Lower leg skin (tissue), 3 donors: ENCODE results near the gene DDX60.

Experiments used
- POLR2A ChIP-seq, 2 donors: fragments of 450-650 bp; IDR thresholded peaks; one replicate each; pipeline ENCODE4 v1.6.1; 2016 to 2017; ENCODE audit warnings: antibody characterized with exemption in 2 of 2, mild to moderate bottlenecking in 1 of 2, moderate library complexity in 1 of 2
- TF ChIP-seq, protein P1 (sequence below), 3 donors: fragments of 450-650 bp; IDR thresholded peaks; one replicate each; pipeline ENCODE4 v1.5.1; 2016; ENCODE audit warnings: antibody characterized with exemption in 3 of 3, mild to moderate bottlenecking in 3 of 3, moderate library complexity in 2 of 3

DNA sequence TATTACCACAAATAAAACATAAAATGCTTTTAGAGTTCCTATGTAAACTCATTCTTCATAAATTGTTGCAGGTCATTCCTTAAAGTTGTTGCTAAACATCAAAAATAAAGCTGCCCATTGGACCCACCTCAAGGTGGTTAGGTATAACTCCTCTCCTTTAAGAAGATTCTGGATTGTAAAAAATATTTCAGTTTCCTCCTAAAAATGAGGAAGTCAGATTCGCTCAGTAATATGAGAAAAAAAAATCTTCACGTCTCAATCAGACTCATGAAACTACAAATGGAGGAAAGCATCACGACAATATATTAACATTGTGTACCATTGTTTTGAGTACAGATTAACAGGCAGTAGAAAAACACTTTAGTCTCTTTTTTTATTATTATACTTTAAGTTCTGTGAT is 105.9 kb downstream of the DDX60 start:
- TF ChIP-seq, protein P1, sequence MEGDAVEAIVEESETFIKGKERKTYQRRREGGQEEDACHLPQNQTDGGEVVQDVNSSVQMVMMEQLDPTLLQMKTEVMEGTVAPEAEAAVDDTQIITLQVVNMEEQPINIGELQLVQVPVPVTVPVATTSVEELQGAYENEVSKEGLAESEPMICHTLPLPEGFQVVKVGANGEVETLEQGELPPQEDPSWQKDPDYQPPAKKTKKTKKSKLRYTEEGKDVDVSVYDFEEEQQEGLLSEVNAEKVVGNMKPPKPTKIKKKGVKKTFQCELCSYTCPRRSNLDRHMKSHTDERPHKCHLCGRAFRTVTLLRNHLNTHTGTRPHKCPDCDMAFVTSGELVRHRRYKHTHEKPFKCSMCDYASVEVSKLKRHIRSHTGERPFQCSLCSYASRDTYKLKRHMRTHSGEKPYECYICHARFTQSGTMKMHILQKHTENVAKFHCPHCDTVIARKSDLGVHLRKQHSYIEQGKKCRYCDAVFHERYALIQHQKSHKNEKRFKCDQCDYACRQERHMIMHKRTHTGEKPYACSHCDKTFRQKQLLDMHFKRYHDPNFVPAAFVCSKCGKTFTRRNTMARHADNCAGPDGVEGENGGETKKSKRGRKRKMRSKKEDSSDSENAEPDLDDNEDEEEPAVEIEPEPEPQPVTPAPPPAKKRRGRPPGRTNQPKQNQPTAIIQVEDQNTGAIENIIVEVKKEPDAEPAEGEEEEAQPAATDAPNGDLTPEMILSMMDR (IDR thresholded peaks at IDR 0.05): no peak
- no peak for TF ChIP-seq POLR2A (IDR thresholded peaks at IDR 0.05)
